Measurements from ENCODE around the gene ZBTB4. TPM values are rescaled to one million over a fixed set of nuclear protein-coding genes. Genes with fewer than 3 reads are reported as not detected.
A peak's percentile ranks its signal among the peaks of the same experiment; 100 is the strongest.

ZBTB4 gene
- total RNA-seq, 1 experiment from 2014 or later = 7.2 TPM

DNA sequence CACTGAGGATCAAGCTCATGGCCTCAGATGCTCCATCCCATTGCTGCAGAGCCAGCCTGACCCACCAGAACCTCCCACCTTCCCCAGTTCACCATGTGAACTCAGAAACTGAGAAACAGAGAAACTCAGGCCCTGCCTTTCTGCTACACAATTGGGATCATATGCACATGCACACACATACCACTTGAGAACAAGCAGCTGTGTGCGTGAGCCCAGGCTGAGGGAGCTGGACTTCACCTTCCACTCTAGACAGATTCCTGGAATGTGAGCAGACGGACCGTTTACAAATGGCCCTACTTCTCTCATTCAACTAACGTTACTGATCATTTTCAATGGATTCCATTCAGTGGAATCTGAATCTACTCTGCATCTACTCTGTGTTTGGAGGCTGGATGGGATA, 55.8 kb downstream of the ZBTB4 start:
- H3K9me2 ChIP-seq (replicated peaks; ENCODE audit: insufficient read depth, low read length) = no peaks in the 10 kb centered on the region
- H3K36me3 ChIP-seq (ENCODE audit: insufficient read depth, low read length) = no peaks in the 10 kb centered on the region
- no peak overlapping the region for H3K4me2 ChIP-seq (ENCODE audit: low read depth, low read length, poor library complexity, severe bottlenecking)
- no peak for DNase-seq
- H3K27me3 ChIP-seq (ENCODE audit: low read length) = no peaks in the 10 kb centered on the region
- no peak overlapping the region for H2AFZ ChIP-seq (ENCODE audit: low read length)
- H3K9ac ChIP-seq (ENCODE audit: low read length) = no peak overlapping the region
- no peaks in the 10 kb centered on the region for H3K79me2 ChIP-seq (ENCODE audit: low read length)
- no peaks in the 10 kb centered on the region for H4K20me1 ChIP-seq (ENCODE audit: insufficient read depth, low read depth, low read length)
- H3K4me3 ChIP-seq (ENCODE audit: low read length) = no peak overlapping the region
- no peak overlapping the region for H3K27ac ChIP-seq (ENCODE audit: low read length)
- no peaks in the 10 kb centered on the region for H3K4me1 ChIP-seq (ENCODE audit: low read length)
- H3K9me3 ChIP-seq (ENCODE audit: low read length) = no peaks in the 10 kb centered on the region

DNA sequence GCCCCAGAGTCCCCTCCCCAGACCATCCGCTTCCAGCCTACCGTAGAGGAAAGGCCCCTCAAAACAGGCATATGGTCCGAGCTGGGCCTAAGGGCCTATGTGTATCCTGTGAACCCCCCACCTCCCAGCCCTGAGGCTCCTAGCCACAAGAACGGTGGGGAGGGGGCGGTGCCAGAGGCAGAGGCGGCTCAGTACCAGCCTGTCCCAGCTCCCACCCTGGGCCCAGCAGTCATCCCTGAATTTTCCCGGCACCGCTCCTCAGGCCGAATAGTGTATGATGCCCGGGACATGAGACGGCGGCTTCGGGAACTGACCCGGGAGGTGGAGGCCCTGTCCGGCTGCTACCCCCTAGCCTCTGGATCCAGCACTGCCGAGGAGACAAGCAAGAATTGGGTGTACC, 58.2 kb downstream of the ZBTB4 start:
- Histone ChIP-seq H3K27me3 (ENCODE audit: low read length) (no peaks in the 10 kb centered on the region), H3K9ac (ENCODE audit: low read length) (no peak overlapping the region), H3K9me2 (replicated peaks; ENCODE audit: insufficient read depth, low read length) (no peaks in the 10 kb centered on the region), H3K4me2 (ENCODE audit: low read depth, low read length, poor library complexity, severe bottlenecking) (no peak overlapping the region), H3K79me2 (ENCODE audit: low read length) (no peaks in the 10 kb centered on the region), H4K20me1 (ENCODE audit: insufficient read depth, low read depth, low read length) (no peaks in the 10 kb centered on the region), H3K9me3 (ENCODE audit: low read length) (no peaks in the 10 kb centered on the region), H2AFZ (ENCODE audit: low read length) (no peak overlapping the region), H3K36me3 (ENCODE audit: insufficient read depth, low read length) (no peaks in the 10 kb centered on the region), H3K4me3 (ENCODE audit: low read length) (no peak overlapping the region), H3K27ac (ENCODE audit: low read length) (no peak overlapping the region), H3K4me1 (ENCODE audit: low read length) (no peaks in the 10 kb centered on the region)
- no peak for DNase-seq

DNA sequence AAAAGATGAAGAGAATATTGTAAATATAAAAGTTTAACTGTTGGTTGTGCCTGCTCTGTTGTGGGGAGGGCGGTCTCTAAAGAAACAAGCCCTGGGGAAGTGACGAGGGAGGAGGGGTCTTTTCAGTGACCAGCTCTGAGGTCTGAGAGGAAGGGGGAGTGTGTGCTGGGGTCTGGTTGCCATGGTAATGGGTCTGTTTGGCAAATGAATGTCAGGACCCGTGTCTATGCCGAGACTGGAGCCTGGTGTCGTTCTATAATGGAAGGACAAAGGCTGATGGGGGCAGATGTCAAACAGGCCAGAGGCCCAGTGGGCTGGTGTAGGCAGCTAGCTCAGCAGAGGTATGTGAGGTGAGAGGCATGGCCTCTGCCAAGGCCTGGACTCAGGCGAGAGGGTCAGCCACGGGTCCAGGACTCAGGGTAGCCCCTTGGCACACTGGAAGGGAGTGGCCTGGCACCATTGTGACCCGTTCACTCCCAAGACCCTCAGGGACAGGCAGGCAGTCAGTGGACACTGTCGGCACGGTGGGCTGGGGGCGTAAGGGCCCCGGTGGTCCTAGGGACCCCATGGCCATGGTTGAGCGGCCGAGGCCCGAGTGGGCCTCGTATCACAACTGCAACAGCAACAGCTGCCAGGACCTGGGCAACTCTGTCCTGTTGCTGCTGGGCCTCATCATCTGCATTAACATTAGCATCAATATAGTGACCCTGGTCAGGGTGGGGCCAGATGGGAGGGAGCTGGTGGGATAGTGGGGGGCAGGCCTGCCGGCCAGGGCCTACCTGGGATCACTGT, 59.4 kb downstream of the ZBTB4 start, which contains the start of gene SPEM1:
Gene SPEM1, plus strand, starts transcription at position 506 of the 792 bp plus-strand sequence. Its CDS starts 61 bp downstream, at position 567.
- Histone ChIP-seq H3K27me3 (ENCODE audit: low read length) (no peaks in the 10 kb centered on the region), H3K4me3 (ENCODE audit: low read length) (no peak within 1 kb of the TSS), H3K9me3 (ENCODE audit: low read length) (no peaks in the 10 kb centered on the region), H3K27ac (ENCODE audit: low read length) (no peak within 1 kb of the TSS), H3K9me2 (replicated peaks; ENCODE audit: insufficient read depth, low read length) (no peaks in the 10 kb centered on the region), H3K4me2 (ENCODE audit: low read depth, low read length, poor library complexity, severe bottlenecking) (no peak within 1 kb of the TSS), H2AFZ (ENCODE audit: low read length) (no peak within 1 kb of the TSS), H3K9ac (ENCODE audit: low read length) (no peak within 1 kb of the TSS), H3K36me3 (ENCODE audit: insufficient read depth, low read length) (no peaks in the 10 kb centered on the region), H3K4me1 (ENCODE audit: low read length) (no peaks in the 10 kb centered on the region), H4K20me1 (ENCODE audit: insufficient read depth, low read depth, low read length) (no peaks in the 10 kb centered on the region), H3K79me2 (ENCODE audit: low read length) (no peaks in the 10 kb centered on the region)
- no peak for DNase-seq

DNA sequence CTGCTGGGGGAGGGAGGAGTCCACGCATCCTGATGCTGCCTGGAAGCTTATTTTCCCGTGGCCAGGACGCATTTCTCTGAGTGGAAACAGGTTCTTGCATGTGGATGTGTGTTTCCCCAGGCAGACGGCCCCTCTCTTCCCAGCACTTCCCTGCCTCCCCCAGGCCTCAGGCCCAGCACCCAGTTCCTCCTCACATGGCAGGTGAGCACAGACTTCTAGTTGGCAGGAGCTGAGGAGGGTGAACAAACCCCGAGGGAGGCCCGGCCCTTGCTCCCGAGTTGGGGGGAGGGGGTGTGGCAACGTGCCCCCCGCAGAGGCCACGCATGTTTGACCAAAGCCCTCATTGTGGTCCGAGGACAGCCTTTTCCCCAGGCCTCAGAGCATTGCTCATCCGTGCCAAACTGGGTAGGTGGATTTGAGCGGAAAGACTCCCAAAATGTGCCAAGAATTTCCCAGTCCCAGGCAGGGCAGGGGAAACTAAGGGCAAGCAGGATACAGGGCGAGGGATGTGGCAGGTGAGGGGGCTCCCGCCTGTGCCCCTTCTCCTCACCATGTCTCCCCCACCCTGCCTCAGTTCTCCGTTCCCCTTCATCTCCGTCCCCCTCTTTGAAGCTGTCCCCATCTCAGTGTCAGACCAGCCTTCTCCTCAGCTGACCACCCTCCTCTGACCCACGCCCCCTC, 60.8 kb downstream of the ZBTB4 start:
- Histone ChIP-seq H3K4me3 (ENCODE audit: low read length) (no peak overlapping the region), H3K79me2 (ENCODE audit: low read length) (no peaks in the 10 kb centered on the region), H3K4me2 (ENCODE audit: low read depth, low read length, poor library complexity, severe bottlenecking) (no peak overlapping the region), H3K27me3 (ENCODE audit: low read length) (no peaks in the 10 kb centered on the region), H3K9ac (ENCODE audit: low read length) (no peak overlapping the region), H3K36me3 (ENCODE audit: insufficient read depth, low read length) (no peaks in the 10 kb centered on the region), H3K9me3 (ENCODE audit: low read length) (no peaks in the 10 kb centered on the region), H4K20me1 (ENCODE audit: insufficient read depth, low read depth, low read length) (no peaks in the 10 kb centered on the region), H3K27ac (ENCODE audit: low read length) (no peak overlapping the region), H3K9me2 (replicated peaks; ENCODE audit: insufficient read depth, low read length) (no peaks in the 10 kb centered on the region), H2AFZ (ENCODE audit: low read length) (no peak overlapping the region), H3K4me1 (ENCODE audit: low read length) (no peaks in the 10 kb centered on the region)
- DNase-seq = no peak

DNA sequence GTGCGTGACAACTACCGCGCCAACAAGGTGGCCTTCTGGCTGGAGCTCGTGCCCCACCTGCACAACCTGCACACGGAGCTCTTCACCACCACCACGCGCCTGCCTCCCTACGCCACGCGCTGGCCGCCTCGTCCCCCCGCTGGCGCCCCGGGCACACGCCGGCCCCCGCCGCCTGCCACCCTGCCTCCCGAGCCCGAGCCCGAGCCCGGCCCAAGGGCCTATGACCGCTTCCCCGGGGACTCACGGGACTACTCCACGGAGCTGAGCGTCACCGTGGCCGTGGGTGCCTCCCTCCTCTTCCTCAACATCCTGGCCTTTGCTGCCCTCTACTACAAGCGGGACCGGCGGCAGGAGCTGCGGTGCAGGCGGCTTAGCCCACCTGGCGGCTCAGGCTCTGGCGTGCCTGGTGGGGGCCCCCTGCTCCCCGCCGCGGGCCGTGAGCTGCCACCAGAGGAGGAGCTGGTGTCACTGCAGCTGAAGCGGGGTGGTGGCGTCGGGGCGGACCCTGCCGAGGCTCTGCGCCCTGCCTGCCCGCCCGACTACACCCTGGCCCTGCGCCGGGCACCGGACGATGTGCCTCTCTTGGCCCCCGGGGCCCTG, 62.3 kb downstream of the ZBTB4 start:
- no peak overlapping the region for H3K27ac ChIP-seq (ENCODE audit: low read length)
- no peaks in the 10 kb centered on the region for H3K36me3 ChIP-seq (ENCODE audit: insufficient read depth, low read length)
- H3K4me2 ChIP-seq (ENCODE audit: low read depth, low read length, poor library complexity, severe bottlenecking) = no peak overlapping the region
- H3K79me2 ChIP-seq (ENCODE audit: low read length) = no peaks in the 10 kb centered on the region
- H3K27me3 ChIP-seq (ENCODE audit: low read length) = no peaks in the 10 kb centered on the region
- no peak overlapping the region for H3K9ac ChIP-seq (ENCODE audit: low read length)
- H3K9me2 ChIP-seq (replicated peaks; ENCODE audit: insufficient read depth, low read length) = no peaks in the 10 kb centered on the region
- H4K20me1 ChIP-seq (ENCODE audit: insufficient read depth, low read depth, low read length) = no peaks in the 10 kb centered on the region
- no peak overlapping the region for H2AFZ ChIP-seq (ENCODE audit: low read length)
- no peaks in the 10 kb centered on the region for H3K9me3 ChIP-seq (ENCODE audit: low read length)
- no peak overlapping the region for H3K4me3 ChIP-seq (ENCODE audit: low read length)
- H3K4me1 ChIP-seq (ENCODE audit: low read length) = no peaks in the 10 kb centered on the region
- DNase-seq = no peak

DNA sequence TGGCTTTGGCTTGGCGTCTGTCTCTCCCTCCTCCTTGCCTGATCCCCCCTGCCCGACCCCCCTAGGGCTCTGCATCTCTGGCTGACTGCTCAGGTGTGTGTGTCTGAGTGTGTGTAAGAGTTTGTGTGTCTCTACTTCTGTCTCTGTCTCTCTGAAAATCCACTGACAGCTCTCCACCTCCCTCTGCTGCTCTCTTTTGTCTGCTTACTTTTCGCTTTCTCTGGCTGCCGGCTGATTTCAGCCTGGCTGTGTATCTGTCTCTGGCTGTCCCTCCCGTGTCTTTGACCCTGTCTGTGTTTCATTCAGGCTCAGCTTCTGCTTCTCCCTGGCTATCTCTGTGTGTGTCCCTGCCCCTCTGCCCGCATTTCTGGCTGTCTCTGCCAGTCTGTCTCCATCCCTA, 63.1 kb downstream of the ZBTB4 start:
- Histone ChIP-seq H3K4me2 (ENCODE audit: low read depth, low read length, poor library complexity, severe bottlenecking) (no peak overlapping the region), H3K4me1 (ENCODE audit: low read length) (no peaks in the 10 kb centered on the region), H3K9me2 (replicated peaks; ENCODE audit: insufficient read depth, low read length) (no peaks in the 10 kb centered on the region), H3K79me2 (ENCODE audit: low read length) (no peaks in the 10 kb centered on the region), H3K9ac (ENCODE audit: low read length) (no peak overlapping the region), H3K9me3 (ENCODE audit: low read length) (no peaks in the 10 kb centered on the region), H3K27ac (ENCODE audit: low read length) (no peak overlapping the region), H3K27me3 (ENCODE audit: low read length) (no peaks in the 10 kb centered on the region), H2AFZ (ENCODE audit: low read length) (no peak overlapping the region), H4K20me1 (ENCODE audit: insufficient read depth, low read depth, low read length) (no peaks in the 10 kb centered on the region), H3K4me3 (ENCODE audit: low read length) (no peak overlapping the region), H3K36me3 (ENCODE audit: insufficient read depth, low read length) (no peaks in the 10 kb centered on the region)
- DNase-seq = peak; percentile 59

DNA sequence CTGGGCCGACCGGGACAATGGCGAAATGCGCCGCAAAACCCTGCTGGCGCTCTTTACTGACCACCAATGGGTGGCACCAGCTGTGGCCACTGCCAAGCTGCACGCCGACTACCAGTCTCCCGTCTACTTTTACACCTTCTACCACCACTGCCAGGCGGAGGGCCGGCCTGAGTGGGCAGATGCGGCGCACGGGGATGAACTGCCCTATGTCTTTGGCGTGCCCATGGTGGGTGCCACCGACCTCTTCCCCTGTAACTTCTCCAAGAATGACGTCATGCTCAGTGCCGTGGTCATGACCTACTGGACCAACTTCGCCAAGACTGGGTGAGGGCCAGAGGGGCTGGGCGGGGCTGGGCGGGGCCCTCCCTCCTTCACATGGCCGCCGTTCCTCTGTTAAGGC, 63.6 kb downstream of the ZBTB4 start:
- no peak overlapping the region for H3K4me2 ChIP-seq (ENCODE audit: low read depth, low read length, poor library complexity, severe bottlenecking)
- H4K20me1 ChIP-seq (ENCODE audit: insufficient read depth, low read depth, low read length) = no peaks in the 10 kb centered on the region
- H3K9ac ChIP-seq (ENCODE audit: low read length) = no peak overlapping the region
- H3K27ac ChIP-seq (ENCODE audit: low read length) = no peak overlapping the region
- H3K79me2 ChIP-seq (ENCODE audit: low read length) = no peaks in the 10 kb centered on the region
- H2AFZ ChIP-seq (ENCODE audit: low read length) = no peak overlapping the region
- no peaks in the 10 kb centered on the region for H3K9me3 ChIP-seq (ENCODE audit: low read length)
- H3K4me1 ChIP-seq (ENCODE audit: low read length) = no peaks in the 10 kb centered on the region
- no peaks in the 10 kb centered on the region for H3K27me3 ChIP-seq (ENCODE audit: low read length)
- no peaks in the 10 kb centered on the region for H3K9me2 ChIP-seq (replicated peaks; ENCODE audit: insufficient read depth, low read length)
- no peak for DNase-seq
- H3K36me3 ChIP-seq (ENCODE audit: insufficient read depth, low read length) = no peaks in the 10 kb centered on the region
- H3K4me3 ChIP-seq (ENCODE audit: low read length) = no peak overlapping the region

DNA sequence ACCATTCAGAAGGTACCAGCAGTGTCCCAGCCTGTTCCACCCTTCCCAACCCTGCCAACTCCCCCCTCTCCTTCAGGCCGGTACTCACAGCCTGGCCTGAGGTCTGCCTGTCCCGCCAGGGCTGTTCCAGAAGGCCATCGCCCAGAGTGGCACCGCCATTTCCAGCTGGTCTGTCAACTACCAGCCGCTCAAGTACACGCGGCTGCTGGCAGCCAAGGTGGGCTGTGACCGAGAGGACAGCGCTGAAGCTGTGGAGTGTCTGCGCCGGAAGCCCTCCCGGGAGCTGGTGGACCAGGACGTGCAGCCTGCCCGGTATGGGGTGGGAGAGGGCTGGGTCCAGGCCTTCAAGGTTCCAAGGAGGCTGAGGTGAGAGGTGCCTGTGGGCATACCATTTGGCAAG, 64.6 kb downstream of the ZBTB4 start:
- no peak for DNase-seq
- H2AFZ ChIP-seq (ENCODE audit: low read length) = no peak overlapping the region
- no peak overlapping the region for H3K4me2 ChIP-seq (ENCODE audit: low read depth, low read length, poor library complexity, severe bottlenecking)
- H4K20me1 ChIP-seq (ENCODE audit: insufficient read depth, low read depth, low read length) = no peaks in the 10 kb centered on the region
- no peaks in the 10 kb centered on the region for H3K79me2 ChIP-seq (ENCODE audit: low read length)
- H3K9me2 ChIP-seq (replicated peaks; ENCODE audit: insufficient read depth, low read length) = no peaks in the 10 kb centered on the region
- no peak overlapping the region for H3K9ac ChIP-seq (ENCODE audit: low read length)
- H3K36me3 ChIP-seq (ENCODE audit: insufficient read depth, low read length) = no peaks in the 10 kb centered on the region
- H3K27ac ChIP-seq (ENCODE audit: low read length) = no peak overlapping the region
- no peaks in the 10 kb centered on the region for H3K27me3 ChIP-seq (ENCODE audit: low read length)
- H3K4me3 ChIP-seq (ENCODE audit: low read length) = no peak overlapping the region
- no peaks in the 10 kb centered on the region for H3K9me3 ChIP-seq (ENCODE audit: low read length)
- peaks cover 6% of the 10 kb centered on the region for H3K4me1 ChIP-seq (ENCODE audit: low read length)
